PC-9 (cell line): Measurements from ENCODE around the gene POLQ.

ENCODE experiments used
- EZH2 ChIP-seq: fragments of 200-600 bp; sonication (generic); IDR thresholded peaks from 2 replicates; pipeline ENCODE4 v1.8.0; 2017; ENCODE audit warnings: antibody characterized with exemption, low read depth
- TF ChIP-seq, protein P1 (sequence below): fragments of 200-600 bp; sonication (generic); conservative IDR thresholded peaks from 2 replicates; pipeline ENCODE4 v1.6.1; 2017; ENCODE audit warnings: mixed run types, antibody characterized with exemption, mild to moderate bottlenecking, moderate library complexity

GRCh38 chr3:121436074-121436473 is 109.7 kb downstream of the POLQ start:
- TF ChIP-seq, protein P1, sequence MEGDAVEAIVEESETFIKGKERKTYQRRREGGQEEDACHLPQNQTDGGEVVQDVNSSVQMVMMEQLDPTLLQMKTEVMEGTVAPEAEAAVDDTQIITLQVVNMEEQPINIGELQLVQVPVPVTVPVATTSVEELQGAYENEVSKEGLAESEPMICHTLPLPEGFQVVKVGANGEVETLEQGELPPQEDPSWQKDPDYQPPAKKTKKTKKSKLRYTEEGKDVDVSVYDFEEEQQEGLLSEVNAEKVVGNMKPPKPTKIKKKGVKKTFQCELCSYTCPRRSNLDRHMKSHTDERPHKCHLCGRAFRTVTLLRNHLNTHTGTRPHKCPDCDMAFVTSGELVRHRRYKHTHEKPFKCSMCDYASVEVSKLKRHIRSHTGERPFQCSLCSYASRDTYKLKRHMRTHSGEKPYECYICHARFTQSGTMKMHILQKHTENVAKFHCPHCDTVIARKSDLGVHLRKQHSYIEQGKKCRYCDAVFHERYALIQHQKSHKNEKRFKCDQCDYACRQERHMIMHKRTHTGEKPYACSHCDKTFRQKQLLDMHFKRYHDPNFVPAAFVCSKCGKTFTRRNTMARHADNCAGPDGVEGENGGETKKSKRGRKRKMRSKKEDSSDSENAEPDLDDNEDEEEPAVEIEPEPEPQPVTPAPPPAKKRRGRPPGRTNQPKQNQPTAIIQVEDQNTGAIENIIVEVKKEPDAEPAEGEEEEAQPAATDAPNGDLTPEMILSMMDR = no peak
- no peak for TF ChIP-seq EZH2
